Uterus (tissue), 2 donors: ENCODE data around the gene PGF.
A peak's percentile ranks its signal among the peaks of the same experiment; 100 is the strongest.

Source experiments
- POLR2A ChIP-seq, 2 donors: fragments of 450-650 bp; IDR thresholded peaks; one replicate each; pipeline ENCODE4 v1.6.1; 2016; ENCODE audit warnings: antibody characterized with exemption in 2 of 2, mild to moderate bottlenecking in 1 of 2, moderate library complexity in 1 of 2
- TF ChIP-seq, protein P1 (sequence below), 4 experiments: fragments of 200-600 bp in 2 of 4; fragments of 450-650 bp in 2 of 4; sonication (generic) in 2 of 4; IDR thresholded peaks; one replicate each; pipeline ENCODE4 v1.5.1; 2016 to 2019; ENCODE audit warnings: antibody characterized with exemption in 4 of 4, mild to moderate bottlenecking in 2 of 4, moderate library complexity in 1 of 4

DNA sequence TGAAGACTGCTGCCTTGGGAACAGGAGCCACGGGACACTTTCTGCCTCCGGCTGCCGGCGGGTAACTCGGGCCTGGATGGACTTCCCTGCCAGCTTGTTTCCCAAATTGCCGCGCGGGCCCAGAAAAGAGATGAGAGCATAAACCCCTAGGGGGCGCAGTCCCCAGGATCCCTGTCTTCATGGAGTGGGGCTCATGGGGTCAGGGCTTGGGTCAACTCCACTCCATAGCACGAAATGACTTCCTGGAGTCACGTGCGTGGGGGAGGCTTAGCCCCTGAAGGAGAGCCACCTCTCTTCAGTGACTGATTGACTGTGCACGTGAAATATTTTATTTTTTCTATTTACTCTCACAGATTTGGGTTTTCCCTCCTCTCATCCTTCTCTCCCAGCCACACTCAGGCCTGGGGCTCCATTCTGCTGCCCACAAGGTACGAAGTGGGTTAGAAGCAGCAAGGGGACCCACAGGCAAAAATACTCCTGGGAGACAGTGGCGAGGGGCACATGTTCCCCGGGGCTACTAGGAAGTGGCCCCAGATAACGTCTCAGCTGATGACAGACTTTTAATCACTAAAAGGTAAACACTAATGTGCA is 10.0 kb downstream of the PGF start:
- TF ChIP-seq, protein P1, sequence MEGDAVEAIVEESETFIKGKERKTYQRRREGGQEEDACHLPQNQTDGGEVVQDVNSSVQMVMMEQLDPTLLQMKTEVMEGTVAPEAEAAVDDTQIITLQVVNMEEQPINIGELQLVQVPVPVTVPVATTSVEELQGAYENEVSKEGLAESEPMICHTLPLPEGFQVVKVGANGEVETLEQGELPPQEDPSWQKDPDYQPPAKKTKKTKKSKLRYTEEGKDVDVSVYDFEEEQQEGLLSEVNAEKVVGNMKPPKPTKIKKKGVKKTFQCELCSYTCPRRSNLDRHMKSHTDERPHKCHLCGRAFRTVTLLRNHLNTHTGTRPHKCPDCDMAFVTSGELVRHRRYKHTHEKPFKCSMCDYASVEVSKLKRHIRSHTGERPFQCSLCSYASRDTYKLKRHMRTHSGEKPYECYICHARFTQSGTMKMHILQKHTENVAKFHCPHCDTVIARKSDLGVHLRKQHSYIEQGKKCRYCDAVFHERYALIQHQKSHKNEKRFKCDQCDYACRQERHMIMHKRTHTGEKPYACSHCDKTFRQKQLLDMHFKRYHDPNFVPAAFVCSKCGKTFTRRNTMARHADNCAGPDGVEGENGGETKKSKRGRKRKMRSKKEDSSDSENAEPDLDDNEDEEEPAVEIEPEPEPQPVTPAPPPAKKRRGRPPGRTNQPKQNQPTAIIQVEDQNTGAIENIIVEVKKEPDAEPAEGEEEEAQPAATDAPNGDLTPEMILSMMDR (IDR thresholded peaks at IDR 0.05) = peak in 1 of 4 experiments; percentile 13
- TF ChIP-seq POLR2A (IDR thresholded peaks at IDR 0.05) = no peak
